ENCODE data around the gene TMX2. TPM values are rescaled to one million over a fixed set of nuclear protein-coding genes. Genes with fewer than 3 reads are reported as not detected.
"Not testable (repeated sequence)": the region's sequence is repeated elsewhere in the genome, so short reads cannot be mapped to it uniquely, and the experiment has no call there.

Gene TMX2
- polyA plus RNA-seq, 1 donor from 2014 or later: 130 TPM

- Histone ChIP-seq H3K36me3 (ENCODE audit: insufficient read depth, low read length) (peaks cover 11% of the 10 kb centered on the region), H3K9me2 (ENCODE audit: insufficient read depth, low read length) (no peaks in the 10 kb centered on the region), H3K79me2 (replicated peaks; ENCODE audit: insufficient read depth, low read length) (peaks cover 11% of the 10 kb centered on the region), H3F3A (ENCODE audit: insufficient read depth, low read length, poor library complexity, severe bottlenecking) (no peaks in the 10 kb centered on the region), H4K20me1 (ENCODE audit: insufficient read depth) (no peaks in the 10 kb centered on the region), H3K4me2 (ENCODE audit: low read length) (no peak overlapping the region), H3K27ac (ENCODE audit: low read length) (no peak overlapping the region), H3K27me3 (ENCODE audit: insufficient read depth, low read depth, low read length) (no peaks in the 10 kb centered on the region), H3K4me3 (ENCODE audit: low read length) (no peak overlapping the region), H2AFZ (ENCODE audit: low read depth, low read length) (no peak overlapping the region), H3K9ac (ENCODE audit: low read length) (no peak overlapping the region), H3K9me3 (ENCODE audit: low read length) (no peaks in the 10 kb centered on the region)
- no peak for TF ChIP-seq REST (IDR thresholded peaks at IDR 0.05; ENCODE audit: borderline replicate concordance)
- TF ChIP-seq EP300 (conservative IDR thresholded peaks at IDR 0.05; ENCODE audit: poor library complexity, severe bottlenecking): no peak
- TF ChIP-seq RAD21 (conservative IDR thresholded peaks at IDR 0.05): no peak
- TF ChIP-seq SMC3 (conservative IDR thresholded peaks at IDR 0.05; ENCODE audit: poor library complexity): no peak
- TF ChIP-seq POLR2AphosphoS5 (IDR thresholded peaks at IDR 0.05): no peak
- no peak for TF ChIP-seq CTCF (IDR thresholded peaks at IDR 0.05; ENCODE audit: poor library complexity, severe bottlenecking)
- no peak for TF ChIP-seq EZH2 (IDR thresholded peaks at IDR 0.05; ENCODE audit: borderline replicate concordance, insufficient read depth, low read length, poor library complexity, severe bottlenecking)
- no peak for TF ChIP-seq MXI1 (conservative IDR thresholded peaks at IDR 0.05; ENCODE audit: poor library complexity, severe bottlenecking)
These were observed 31.2 kb upstream of the TMX2 start for GRCh38 chr11:57681168-57681567.

DNA sequence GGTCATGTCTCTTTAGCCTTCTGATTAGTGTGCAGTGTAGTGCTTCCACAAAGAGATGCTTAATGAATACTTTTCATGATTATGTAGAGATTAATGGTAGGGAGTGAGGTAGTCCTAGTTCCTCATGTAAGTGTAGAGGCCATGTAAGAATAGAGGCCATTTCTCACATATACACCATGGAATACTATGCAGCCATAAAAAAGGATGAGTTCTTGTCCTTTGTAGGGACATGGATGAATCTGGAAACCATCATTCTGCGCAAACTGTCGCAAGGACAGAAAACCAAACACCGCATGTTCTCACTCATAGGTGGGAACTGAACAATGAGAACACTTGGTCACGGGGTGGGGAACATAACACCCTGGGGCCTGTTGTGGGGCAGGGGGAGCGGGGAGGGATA is 21.9 kb upstream of the TMX2 start:
- H3K27me3 ChIP-seq (ENCODE audit: insufficient read depth, low read depth, low read length); H3K4me3 ChIP-seq (ENCODE audit: low read length); H3K36me3 ChIP-seq (ENCODE audit: insufficient read depth, low read length); H3K9me2 ChIP-seq (ENCODE audit: insufficient read depth, low read length); H3F3A ChIP-seq (ENCODE audit: insufficient read depth, low read length, poor library complexity, severe bottlenecking); H3K9me3 ChIP-seq (ENCODE audit: low read length); H4K20me1 ChIP-seq (ENCODE audit: insufficient read depth); H3K27ac ChIP-seq (ENCODE audit: low read length); H3K79me2 ChIP-seq (replicated peaks; ENCODE audit: insufficient read depth, low read length); H2AFZ ChIP-seq (ENCODE audit: low read depth, low read length); H3K9ac ChIP-seq (ENCODE audit: low read length); H3K4me2 ChIP-seq (ENCODE audit: low read length): not testable (repeated sequence)

GRCh38 chr11:57698843-57699365 is 13.5 kb upstream of the TMX2 start:
- Histone ChIP-seq H3F3A (ENCODE audit: insufficient read depth, low read length, poor library complexity, severe bottlenecking) (no peaks in the 10 kb centered on the region), H3K9ac (ENCODE audit: low read length) (no peak overlapping the region), H2AFZ (ENCODE audit: low read depth, low read length) (no peak overlapping the region), H3K9me3 (ENCODE audit: low read length) (no peaks in the 10 kb centered on the region), H3K4me2 (ENCODE audit: low read length) (no peak overlapping the region), H3K27me3 (ENCODE audit: insufficient read depth, low read depth, low read length) (no peaks in the 10 kb centered on the region), H3K36me3 (ENCODE audit: insufficient read depth, low read length) (peaks cover 17% of the 10 kb centered on the region), H3K4me3 (ENCODE audit: low read length) (no peak overlapping the region), H3K9me2 (ENCODE audit: insufficient read depth, low read length) (no peaks in the 10 kb centered on the region), H3K79me2 (replicated peaks; ENCODE audit: insufficient read depth, low read length) (no peaks in the 10 kb centered on the region), H4K20me1 (ENCODE audit: insufficient read depth) (no peaks in the 10 kb centered on the region), H3K27ac (ENCODE audit: low read length) (no peak overlapping the region)
- no peak for TF ChIP-seq REST (IDR thresholded peaks at IDR 0.05; ENCODE audit: borderline replicate concordance)
- TF ChIP-seq EP300 (conservative IDR thresholded peaks at IDR 0.05; ENCODE audit: poor library complexity, severe bottlenecking): no peak
- no peak for TF ChIP-seq POLR2AphosphoS5 (IDR thresholded peaks at IDR 0.05)
- TF ChIP-seq EZH2 (IDR thresholded peaks at IDR 0.05; ENCODE audit: borderline replicate concordance, insufficient read depth, low read length, poor library complexity, severe bottlenecking): no peak
- no peak for TF ChIP-seq RAD21 (conservative IDR thresholded peaks at IDR 0.05)
- TF ChIP-seq CTCF (IDR thresholded peaks at IDR 0.05; ENCODE audit: poor library complexity, severe bottlenecking): no peak
- TF ChIP-seq TAF1 (IDR thresholded peaks at IDR 0.05; ENCODE audit: low read depth): no peak
- no peak for TF ChIP-seq MXI1 (conservative IDR thresholded peaks at IDR 0.05; ENCODE audit: poor library complexity, severe bottlenecking)
- no peak for TF ChIP-seq SMC3 (conservative IDR thresholded peaks at IDR 0.05; ENCODE audit: poor library complexity)
